HepG2 (cell line): ENCODE measurements around the gene CLPX. TPM values are rescaled to one million over a fixed set of nuclear protein-coding genes. Genes with fewer than 3 reads are reported as not detected.

ENCODE experiments used
- ATAC-seq: fragments of 200-7000 bp; cut with Tn5 transposase; 3 replicates; pipeline ENCODE4 v1.9.1; 2020; ENCODE audit warnings: mild to moderate bottlenecking, moderate library complexity
- BruUV-seq: library from RNA; stranded (reverse); fragments of 400-500 nt; replicated peaks from 2 replicates; lab custom pipeline; 2021; lab: Mats Ljungman, UMichigan
- CTCF ChIA-PET: fragments of 300-600 bp; formaldehyde crosslinking; extraction: SDS; loops from one replicate; lab custom pipeline; 2021; ENCODE audit warnings: low total read pairs, inconsistent platforms, low intra/inter-chr PET ratio; lab: Yijun Ruan, JAX
- POLR2A ChIA-PET: fragments of 350-600 bp; sonication (Branson Sonifier 250); formaldehyde crosslinking; loops from one replicate; lab custom pipeline; 2020; ENCODE audit warnings: antibody characterized with exemption, inconsistent platforms; lab: Yijun Ruan, JAX
- DNase-seq: peaks from one replicate; pipeline ENCODE4 v3.0.0-alpha.2; 2015; ENCODE audit warnings: low spot score
- FAIRE-seq: peaks from 3 replicates; lab custom pipeline; 2011; peaks lifted over from hg19 to GRCh38; lab: Jason Lieb, UNC
- H2AFZ ChIP-seq: one replicate; pipeline ENCODE4 v1.6.1; 2011; ENCODE audit warnings: low read length, inconsistent platforms
- H3K27ac ChIP-seq: fragments of 300-600 bp; 3 replicates; pipeline ENCODE4 v1.8.0; 2011; ENCODE audit warnings: mixed run types, mild to moderate bottlenecking, mixed read lengths, low read length, inconsistent platforms; ENCODE audit not compliant: insufficient read depth; ENCODE audit errors: extremely low read length
- H3K27me3 ChIP-seq, 2 experiments: fragments of 200-600 bp in 1 of 2; 2 replicates in 1 of 2; 3 replicates in 1 of 2; pipeline versions ENCODE4 v1.6.0 to v1.8.0; 2011; ENCODE audit warnings: low read length in 2 of 2, mild to moderate bottlenecking in 2 of 2, moderate library complexity in 2 of 2, inconsistent platforms in 1 of 2; ENCODE audit not compliant: insufficient read depth in 2 of 2, control insufficient read depth in 1 of 2
- H3K36me3 ChIP-seq, 2 experiments: fragments of 200-600 bp in 1 of 2; replicated peaks in 1 of 2; 2 replicates in 1 of 2; 3 replicates in 1 of 2; pipeline versions ENCODE4 v1.5.1 to v1.8.0; 2011; ENCODE audit warnings: low read length in 2 of 2, inconsistent platforms in 1 of 2; ENCODE audit not compliant: insufficient read depth in 2 of 2, control insufficient read depth in 1 of 2
- H3K4me1 ChIP-seq: 2 replicates; pipeline ENCODE4 v1.5.1; 2012; ENCODE audit warnings: low read length, inconsistent platforms; ENCODE audit not compliant: insufficient read depth
- H3K4me2 ChIP-seq: 2 replicates; pipeline ENCODE4 v1.6.0; 2011; ENCODE audit warnings: low read depth, low read length, inconsistent platforms
- H3K4me3 ChIP-seq, 3 experiments: fragments of 200-600 bp in 1 of 3; sonication (generic), shearing (Covaris generic) in 1 of 3; replicated peaks in 1 of 3; 2 replicates each; pipeline ENCODE4 v1.5.1; 2011 to 2016; ENCODE audit warnings: low read length in 3 of 3, inconsistent platforms in 2 of 3, low read depth in 2 of 3, mild to moderate bottlenecking in 2 of 3, control low read depth in 1 of 3, mixed read lengths in 1 of 3; ENCODE audit not compliant: insufficient read depth in 1 of 3
- H3K79me2 ChIP-seq: one replicate; pipeline ENCODE4 v1.6.1; 2011; ENCODE audit warnings: low read length, inconsistent platforms; ENCODE audit not compliant: insufficient read depth
- H3K9ac ChIP-seq: 2 replicates; pipeline ENCODE4 v1.6.0; 2011; ENCODE audit warnings: mild to moderate bottlenecking, low read depth, low read length, inconsistent platforms; ENCODE audit not compliant: insufficient read depth
- H3K9me3 ChIP-seq: 2 replicates; pipeline ENCODE4 v1.5.1; 2012; ENCODE audit warnings: mild to moderate bottlenecking, low read length
- H4K20me1 ChIP-seq: 2 replicates; pipeline ENCODE4 v1.6.0; 2011; ENCODE audit warnings: inconsistent platforms, mild to moderate bottlenecking, low read length, moderate library complexity; ENCODE audit not compliant: insufficient read depth
- HOXA7 ChIP-seq: sonication (generic); formaldehyde crosslinking; IDR thresholded peaks from 2 replicates; pipeline ENCODE4 v1.8.1; 2022; ENCODE audit warnings: mild to moderate bottlenecking, missing genetic modification reagents, moderate library complexity
- KDM2A ChIP-seq: sonication (generic); formaldehyde crosslinking; IDR thresholded peaks from 2 replicates; pipeline ENCODE4 v1.4.0; 2020; ENCODE audit warnings: low read depth, missing genetic modification reagents, borderline replicate concordance
- LCORL ChIP-seq, 2 experiments: fragments of 450-650 bp in 1 of 2; sonication (generic) in 1 of 2; formaldehyde crosslinking in 1 of 2; IDR thresholded peaks; 2 replicates each; pipeline versions ENCODE4 v1.5.0 to v1.6.1; 2017 to 2020; ENCODE audit warnings: antibody characterized with exemption in 1 of 2, missing genetic modification reagents in 1 of 2
- MBD4 ChIP-seq: IDR thresholded peaks from 2 replicates; pipeline ENCODE4 v1.6.1; 2012; ENCODE audit warnings: low read length, inconsistent platforms, borderline replicate concordance
- MED13 ChIP-seq: sonication (generic); formaldehyde crosslinking; IDR thresholded peaks from 2 replicates; pipeline ENCODE4 v1.5.0; 2020; ENCODE audit warnings: missing genetic modification reagents
- MIER2 ChIP-seq: IDR thresholded peaks from 2 replicates; pipeline ENCODE4 v1.6.1; 2016; ENCODE audit warnings: missing biosample characterization, missing genetic modification reagents
- NFIB ChIP-seq: sonication (generic); formaldehyde crosslinking; IDR thresholded peaks from 2 replicates; pipeline ENCODE4 v1.9.0; 2021; ENCODE audit warnings: missing genetic modification reagents, mild to moderate bottlenecking, borderline replicate concordance
- NR2C2 ChIP-seq: sonication (generic); formaldehyde crosslinking; IDR thresholded peaks from 2 replicates; pipeline ENCODE4 v1.4.0; 2020; ENCODE audit warnings: missing genetic modification reagents, mild to moderate bottlenecking, moderate library complexity, borderline replicate concordance
- PHF21A ChIP-seq: sonication (generic); formaldehyde crosslinking; IDR thresholded peaks from 2 replicates; pipeline ENCODE4 v1.5.0; 2020; ENCODE audit warnings: mild to moderate bottlenecking, missing genetic modification reagents
- SCMH1 ChIP-seq: sonication (generic); formaldehyde crosslinking; IDR thresholded peaks from 2 replicates; pipeline ENCODE4 v1.9.0; 2021; ENCODE audit warnings: missing genetic modification reagents, mild to moderate bottlenecking, borderline replicate concordance
- SOX13 ChIP-seq, 3 experiments: fragments of 450-650 bp in 1 of 3; sonication (generic) in 1 of 3; formaldehyde crosslinking in 1 of 3; IDR thresholded peaks in 2 of 3; conservative IDR thresholded peaks in 1 of 3; 2 replicates each; pipeline versions ENCODE4 v1.5.0 to v1.6.1; 2016 to 2020; ENCODE audit warnings: antibody characterized with exemption in 1 of 3, mild to moderate bottlenecking in 1 of 3, missing compliant biosample characterization in 1 of 3, missing genetic modification reagents in 1 of 3, moderate library complexity in 1 of 3
- SYNCRIP ChIP-seq: fragments of 200-400 bp; formaldehyde crosslinking; IDR thresholded peaks from 2 replicates; pipeline ENCODE4 v1.6.1; 2018; ENCODE audit warnings: mild to moderate bottlenecking, low read depth, low read length; ENCODE audit not compliant: insufficient read depth
- TCF7 ChIP-seq: sonication (generic); IDR thresholded peaks from 2 replicates; pipeline ENCODE4 v1.6.1; 2016; ENCODE audit warnings: antibody characterized with exemption, low read depth
- ZFP36L2 ChIP-seq: sonication (generic); formaldehyde crosslinking; IDR thresholded peaks from 2 replicates; pipeline ENCODE4 v1.4.0; 2020; ENCODE audit warnings: missing genetic modification reagents
- ZNF549 ChIP-seq: sonication (generic); formaldehyde crosslinking; IDR thresholded peaks from 2 replicates; pipeline ENCODE4 v1.5.0; 2020; ENCODE audit warnings: missing genetic modification reagents
- ZNF598 ChIP-seq: sonication (generic); formaldehyde crosslinking; IDR thresholded peaks from 2 replicates; pipeline ENCODE4 v1.5.1; 2020; ENCODE audit warnings: mild to moderate bottlenecking, missing genetic modification reagents, borderline replicate concordance
- ZNF766 ChIP-seq: sonication (generic); formaldehyde crosslinking; IDR thresholded peaks from 2 replicates; pipeline ENCODE4 v1.5.0; 2020; ENCODE audit warnings: missing genetic modification reagents, borderline replicate concordance
- ZNF841 ChIP-seq: sonication (generic); formaldehyde crosslinking; IDR thresholded peaks from 2 replicates; pipeline ENCODE4 v1.8.1; 2023; ENCODE audit warnings: missing genetic modification reagents, borderline replicate concordance
- WGBS: methylation state at CpG from one replicate; pipeline ENCODE4 v1.1.6; 2017; ENCODE audit warnings: low lambda C conversion rate; 5-methylcytosine and 5-hydroxymethylcytosine counted together
- in situ Hi-C: cut with HindIII; loops from 2 replicates; pipeline ENCODE4 v1.10.0; 2017; ENCODE audit warnings: low pct_unique_long_range_greater_than_20kb; ENCODE audit not compliant: extremely low pct_ligation_motif_present
- intact Hi-C: fragments of 100-400 bp; cut with micrococcal nuclease; formaldehyde crosslinking; loops from one replicate; pipeline ENCODE4 v1.10.0; 2022; ENCODE audit not compliant: unreplicated experiment
- polyA plus RNA-seq, 8 experiments: library from polyadenylated mRNA; depleted of rRNA in 3 of 8; stranded (reverse) in 7 of 8; unstranded in 1 of 8; fragments of >200 nt; fragmentation: Illumina TruSeq in 4 of 8; extraction: Trizol in 4 of 8; gene quantifications; 2 replicates each; pipeline versions ENCODE4 v1.2.1 to v1.2.3, GENCODE V29; 2011 to 2016; ENCODE audit warnings: low read depth in 4 of 8, missing spikeins in 1 of 8, mixed read lengths in 1 of 8; ENCODE audit not compliant: insufficient read depth in 1 of 8
- total RNA-seq, 5 experiments: library from RNA; depleted of rRNA; stranded (reverse); fragments of >200 nt; fragmentation: Illumina TruSeq; extraction: Trizol; gene quantifications; 2 replicates each; pipeline ENCODE4 v1.2.3, GENCODE V29; 2016; ENCODE audit warnings: low read depth in 1 of 5

The CLPX gene
- total and polyA plus RNA-seq, 2 of the 13 experiments (the other 11 are each of a cell fraction or from before 2014, with no cell fraction given) = 33.9 to 61.3 TPM

GRCh38 chr15:65174509-65174908 lies 10.6 kb downstream of the CLPX start:
- Histone ChIP-seq H3K79me2 (peaks cover 13% of the 10 kb centered on the region), H3K4me2 (no peak overlapping the region), H4K20me1 (no peaks in the 10 kb centered on the region), H3K4me1 (peaks cover 39% of the 10 kb centered on the region), H3K9ac (no peak overlapping the region), H3K27me3 (no peaks in the 10 kb centered on the region), H3K4me3 (no peak overlapping the region), H3K27ac (no peak overlapping the region), H2AFZ (no peak overlapping the region), H3K9me3 (no peaks in the 10 kb centered on the region)
- DNase-seq = no peak
- intact Hi-C loops (no loop called here), in situ Hi-C loops (no loop called here)
- POLR2A ChIA-PET = interaction anchor here (1.2 to 1.3 kb wide), 2 partner anchors 11 to 123 kb away, joined by 3 to 8 read pairs; partner anchors contain the start of gene CLPX
- no peak for FAIRE-seq
- no peak for ATAC-seq
- TSS peak; percentile 32 for BruUV-seq
- over 99% methylated on average over 5 of the region's 5 CpGs for WGBS
- TF ChIP-seq KDM2A (CRISPR knock-in tag) = no peak
- TF ChIP-seq ZFP36L2 (CRISPR knock-in tag) = no peak
- TF ChIP-seq ZNF549 (CRISPR knock-in tag) = no peak
- no peak for TF ChIP-seq ZNF766 (CRISPR knock-in tag)
- no peak for TF ChIP-seq NFIB (CRISPR knock-in tag)
- TF ChIP-seq ZNF598 (CRISPR knock-in tag) = no peak
- no peak for TF ChIP-seq NR2C2
- no peak for TF ChIP-seq MBD4
- TF ChIP-seq HOXA7 = no peak
- TF ChIP-seq SCMH1 = no peak
- TF ChIP-seq SOX13 (IDR thresholded peaks at IDR 0.05) = no peak
- TF ChIP-seq SOX13 (CRISPR knock-in tag; conservative IDR thresholded peaks at IDR 0.05 in 1 of 2, IDR thresholded peaks at IDR 0.05 in 1 of 2) = no peak
- TF ChIP-seq PHF21A = no peak
- TF ChIP-seq MIER2 (CRISPR knock-in tag) = no peak
- TF ChIP-seq TCF7 = no peak
- TF ChIP-seq SYNCRIP = no peak
- TF ChIP-seq LCORL (IDR thresholded peaks at IDR 0.05) = no peak
- no peak for TF ChIP-seq LCORL (CRISPR knock-in tag; IDR thresholded peaks at IDR 0.05)
- no peak for TF ChIP-seq ZNF841 (CRISPR knock-in tag)
- TF ChIP-seq MED13 = no peak
- TF ChIP-seq, all 625 proteins: peak for 0
- CTCF ChIA-PET = no interaction called here
- H3K36me3 ChIP-seq = peaks cover 6 to 50% of the 10 kb centered on the region in 2 experiments; a peak in 4 of 5 replicates
